SJCRH30 (cell line): Measurements from ENCODE around the gene APOA5. TPM values are rescaled to one million over a fixed set of nuclear protein-coding genes. Genes with fewer than 3 reads are reported as not detected.
"Not testable (repeated sequence)": the region's sequence is repeated elsewhere in the genome, so short reads cannot be mapped to it uniquely, and the experiment has no call there.

Source experiments
- DNase-seq, 2 experiments: peaks; one replicate each; pipeline ENCODE4 v3.0.0-alpha.2; 2015 to 2020
- H3K27ac ChIP-seq: fragments of 250-450 bp; sonication (Bioruptor Pico); 2 replicates; pipeline ENCODE4 v1.5.1; 2020; ENCODE audit warnings: mild to moderate bottlenecking, moderate library complexity
- H3K27me3 ChIP-seq: fragments of 250-450 bp; sonication (Bioruptor Pico); 2 replicates; pipeline ENCODE4 v1.5.1; 2020; ENCODE audit warnings: mild to moderate bottlenecking, moderate library complexity
- H3K36me3 ChIP-seq: fragments of 250-450 bp; sonication (Bioruptor Pico); 2 replicates; pipeline ENCODE4 v1.5.1; 2020; ENCODE audit warnings: mild to moderate bottlenecking, moderate library complexity
- H3K4me1 ChIP-seq: fragments of 250-450 bp; sonication (Bioruptor Pico); 2 replicates; pipeline ENCODE4 v1.5.1; 2020; ENCODE audit warnings: mild to moderate bottlenecking, moderate library complexity
- H3K4me3 ChIP-seq: fragments of 250-450 bp; sonication (Bioruptor Pico); 2 replicates; pipeline ENCODE4 v1.5.1; 2020; ENCODE audit warnings: mild to moderate bottlenecking, moderate library complexity
- H3K9me3 ChIP-seq: fragments of 250-450 bp; sonication (Bioruptor Pico); replicated peaks from 2 replicates; pipeline ENCODE4 v1.5.1; 2020; ENCODE audit warnings: mild to moderate bottlenecking, moderate library complexity
- total RNA-seq: library from RNA; depleted of rRNA; stranded (reverse); fragments of >200 nt; shearing (Covaris generic); gene quantifications from 2 replicates; pipeline ENCODE4 v1.2.3, GENCODE V29; 2014

The APOA5 gene
- total RNA-seq, 1 experiment from 2014 or later = not detected

GRCh38 chr11:116814502-116814901 is 22.8 kb upstream of the APOA5 start:
- H3K27ac ChIP-seq = no peak overlapping the region
- H3K4me1 ChIP-seq = no peaks in the 10 kb centered on the region
- H3K36me3 ChIP-seq = no peaks in the 10 kb centered on the region
- H3K4me3 ChIP-seq = no peak overlapping the region
- H3K9me3 ChIP-seq = no peaks in the 10 kb centered on the region
- no peak for DNase-seq
- H3K27me3 ChIP-seq = no peaks in the 10 kb centered on the region

- DNase-seq = no peak
- Histone ChIP-seq H3K4me1 (no peaks in the 10 kb centered on the region), H3K36me3 (no peaks in the 10 kb centered on the region), H3K27ac (no peak overlapping the region), H3K4me3 (no peak overlapping the region), H3K27me3 (no peaks in the 10 kb centered on the region), H3K9me3 (no peaks in the 10 kb centered on the region)
These were observed 22.2 kb upstream of the APOA5 start for GRCh38 chr11:116813781-116814471.

GRCh38 chr11:116813170-116813569 is 21.5 kb upstream of the APOA5 start:
- no peak overlapping the region for H3K4me3 ChIP-seq
- no peaks in the 10 kb centered on the region for H3K4me1 ChIP-seq
- H3K27me3 ChIP-seq = no peaks in the 10 kb centered on the region
- H3K27ac ChIP-seq = no peak overlapping the region
- no peak for DNase-seq
- H3K9me3 ChIP-seq = no peaks in the 10 kb centered on the region
- no peaks in the 10 kb centered on the region for H3K36me3 ChIP-seq

- H3K4me3 ChIP-seq = no peak overlapping the region
- H3K4me1 ChIP-seq = no peaks in the 10 kb centered on the region
These were observed 20.4 kb upstream of the APOA5 start for GRCh38 chr11:116812109-116812508.

GRCh38 chr11:116811194-116811593 is 19.5 kb upstream of the APOA5 start:
- no peaks in the 10 kb centered on the region for H3K27me3 ChIP-seq
- DNase-seq = no peak
- no peaks in the 10 kb centered on the region for H3K9me3 ChIP-seq
- H3K4me1 ChIP-seq = no peaks in the 10 kb centered on the region
- H3K27ac ChIP-seq = no peak overlapping the region
- H3K36me3 ChIP-seq = no peaks in the 10 kb centered on the region
- H3K4me3 ChIP-seq = no peak overlapping the region

More at GRCh38 chr11:116812109-116812508, 20.4 kb upstream of the APOA5 start:
- Histone ChIP-seq H3K9me3 (no peaks in the 10 kb centered on the region), H3K27ac (no peak overlapping the region), H3K36me3 (no peaks in the 10 kb centered on the region), H3K27me3 (no peaks in the 10 kb centered on the region)
- no peak for DNase-seq

- H3K27ac ChIP-seq = no peak overlapping the region
- no peaks in the 10 kb centered on the region for H3K4me1 ChIP-seq
- no peaks in the 10 kb centered on the region for H3K36me3 ChIP-seq
- no peak overlapping the region for H3K4me3 ChIP-seq
- H3K9me3 ChIP-seq = no peaks in the 10 kb centered on the region
- H3K27me3 ChIP-seq = no peaks in the 10 kb centered on the region
- DNase-seq = no peak
These were observed 16.8 kb upstream of the APOA5 start for GRCh38 chr11:116808262-116809175.

- no peak overlapping the region for H3K27ac ChIP-seq
- no peaks in the 10 kb centered on the region for H3K36me3 ChIP-seq
- no peaks in the 10 kb centered on the region for H3K27me3 ChIP-seq
- H3K9me3 ChIP-seq = no peaks in the 10 kb centered on the region
- no peak overlapping the region for H3K4me3 ChIP-seq
- H3K4me1 ChIP-seq = no peaks in the 10 kb centered on the region
- no peak for DNase-seq
These were observed 16.1 kb upstream of the APOA5 start for GRCh38 chr11:116807601-116808261.

- no peak for DNase-seq
- H3K27ac ChIP-seq = no peak overlapping the region
- no peaks in the 10 kb centered on the region for H3K36me3 ChIP-seq
- H3K27me3 ChIP-seq = no peaks in the 10 kb centered on the region
- no peaks in the 10 kb centered on the region for H3K4me1 ChIP-seq
- H3K9me3 ChIP-seq = no peaks in the 10 kb centered on the region
- no peak overlapping the region for H3K4me3 ChIP-seq
These were observed 12.3 kb upstream of the APOA5 start for GRCh38 chr11:116804001-116804400.

GRCh38 chr11:116801662-116802061 is 10.0 kb upstream of the APOA5 start:
- H3K4me1 ChIP-seq, H3K27me3 ChIP-seq, H3K9me3 ChIP-seq, DNase-seq, H3K36me3 ChIP-seq, H3K27ac ChIP-seq, H3K4me3 ChIP-seq: not testable (repeated sequence)

GRCh38 chr11:116800610-116801009 is 8.9 kb upstream of the APOA5 start:
- Histone ChIP-seq H3K4me1 (no peaks in the 10 kb centered on the region), H3K4me3 (no peak overlapping the region), H3K9me3 (no peaks in the 10 kb centered on the region), H3K27me3 (no peaks in the 10 kb centered on the region), H3K27ac (no peak overlapping the region), H3K36me3 (no peaks in the 10 kb centered on the region)
- no peak for DNase-seq

- Histone ChIP-seq H3K4me3 (no peak overlapping the region), H3K27me3 (no peaks in the 10 kb centered on the region), H3K36me3 (no peaks in the 10 kb centered on the region), H3K27ac (no peak overlapping the region), H3K4me1 (no peaks in the 10 kb centered on the region), H3K9me3 (no peaks in the 10 kb centered on the region)
- no peak for DNase-seq
These were observed 6.7 kb upstream of the APOA5 start for GRCh38 chr11:116798368-116798767.

GRCh38 chr11:116797816-116798215 is 6.1 kb upstream of the APOA5 start:
- H3K36me3 ChIP-seq = no peaks in the 10 kb centered on the region
- no peak overlapping the region for H3K27ac ChIP-seq
- H3K27me3 ChIP-seq = no peaks in the 10 kb centered on the region
- H3K9me3 ChIP-seq = no peaks in the 10 kb centered on the region
- no peak overlapping the region for H3K4me3 ChIP-seq
- no peak for DNase-seq
- no peaks in the 10 kb centered on the region for H3K4me1 ChIP-seq

GRCh38 chr11:116796548-116796947 is 4.9 kb upstream of the APOA5 start:
- no peak for DNase-seq

GRCh38 chr11:116794851-116795250 is 3.2 kb upstream of the APOA5 start:
- Histone ChIP-seq H3K27me3 (no peaks in the 10 kb centered on the region), H3K27ac (no peak overlapping the region), H3K4me1 (no peaks in the 10 kb centered on the region), H3K9me3 (no peaks in the 10 kb centered on the region), H3K4me3 (no peak overlapping the region), H3K36me3 (no peaks in the 10 kb centered on the region)
- DNase-seq = no peak

More at GRCh38 chr11:116796548-116796947, 4.9 kb upstream of the APOA5 start:
- H3K27ac ChIP-seq = no peak overlapping the region
- no peaks in the 10 kb centered on the region for H3K36me3 ChIP-seq
- no peak overlapping the region for H3K4me3 ChIP-seq
- no peaks in the 10 kb centered on the region for H3K9me3 ChIP-seq
- H3K4me1 ChIP-seq = no peaks in the 10 kb centered on the region
- no peaks in the 10 kb centered on the region for H3K27me3 ChIP-seq

GRCh38 chr11:116793772-116794097 is 2.1 kb upstream of the APOA5 start:
- no peaks in the 10 kb centered on the region for H3K9me3 ChIP-seq
- H3K4me3 ChIP-seq = peak overlapping the region; percentile 36; the same call in 1 of the 2 replicates
- H3K4me1 ChIP-seq = no peaks in the 10 kb centered on the region
- DNase-seq = peak in 1 of 2 experiments; percentile 48
- no peaks in the 10 kb centered on the region for H3K27me3 ChIP-seq
- H3K27ac ChIP-seq = no peak overlapping the region
- no peaks in the 10 kb centered on the region for H3K36me3 ChIP-seq
